Islet of Langerhans (tissue), 1 donor: ENCODE data around the gene MTMR1.

ENCODE experiments used
- FAIRE-seq: peaks from one replicate; lab custom pipeline; 2011; peaks lifted over from hg19 to GRCh38; lab: Jason Lieb, UNC

Gene MTMR1

GRCh38 chrX:150763303-150763797 lies 70.2 kb downstream of the MTMR1 start:
- FAIRE-seq, result no peak

GRCh38 chrX:150763810-150764209 lies 70.6 kb downstream of the MTMR1 start:
- no peak for FAIRE-seq

GRCh38 chrX:150765237-150765636 lies 72.0 kb downstream of the MTMR1 start:
- no peak for FAIRE-seq

GRCh38 chrX:150765782-150766350 lies 72.7 kb downstream of the MTMR1 start:
- no peak for FAIRE-seq

GRCh38 chrX:150766351-150767044 lies 73.3 kb downstream of the MTMR1 start:
- no peak for FAIRE-seq

- no peak for FAIRE-seq
Observed at GRCh38 chrX:150767045-150767395, 73.8 kb downstream of the MTMR1 start.

GRCh38 chrX:150767475-150768131 lies 74.4 kb downstream of the MTMR1 start:
- FAIRE-seq, result no peak

GRCh38 chrX:150768132-150768485 lies 74.9 kb downstream of the MTMR1 start:
- FAIRE-seq, result no peak

DNA sequence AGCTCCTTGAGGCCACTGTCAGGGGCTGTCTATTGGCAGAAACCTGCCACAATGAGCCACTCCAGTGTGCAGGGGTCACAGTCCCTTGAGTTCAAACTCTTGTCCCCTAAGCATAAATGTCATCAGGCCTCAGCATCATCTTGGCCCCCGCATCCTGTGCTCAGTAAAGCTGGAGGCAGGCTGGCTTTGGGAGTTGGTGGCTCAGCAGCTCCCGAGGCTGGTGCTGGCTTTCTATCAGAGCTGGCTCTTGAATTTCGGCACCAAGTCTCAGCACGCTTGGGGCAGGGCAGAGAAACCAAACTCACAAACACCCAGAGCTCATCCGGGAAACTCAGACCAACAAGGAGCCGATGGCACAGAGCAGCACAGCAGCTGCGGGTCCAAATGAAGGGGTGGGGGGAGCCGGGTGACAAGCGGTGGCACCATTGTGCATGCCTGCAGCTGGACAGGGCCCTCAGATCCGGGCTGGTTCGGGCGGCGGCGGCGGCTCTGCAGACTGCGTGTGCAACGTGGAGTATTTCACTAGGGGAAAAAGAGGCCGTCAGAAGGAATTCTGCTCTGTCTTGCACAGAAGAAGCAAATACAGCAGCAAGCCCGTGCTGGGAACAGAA lies 75.5 kb downstream of the MTMR1 start:
- no peak for FAIRE-seq

DNA sequence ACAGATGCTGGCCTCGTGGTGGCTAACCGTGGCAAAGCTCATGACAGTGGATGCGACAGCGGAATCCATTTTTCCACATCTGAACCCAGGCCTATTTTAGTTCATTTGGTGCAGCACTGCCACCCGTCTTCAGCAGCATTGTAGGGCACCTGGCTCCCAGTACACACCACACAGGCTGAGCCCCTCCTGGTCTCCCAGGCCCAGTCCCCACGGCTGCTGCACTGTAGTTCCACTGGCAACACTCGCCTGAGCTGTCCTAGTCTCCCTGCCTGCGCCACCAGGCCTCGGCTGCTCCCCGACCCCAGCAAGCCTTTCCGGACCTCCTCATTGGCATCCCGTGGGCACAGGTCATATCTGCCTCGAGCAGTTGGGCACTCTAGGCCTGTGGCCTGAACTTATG lies 76.2 kb downstream of the MTMR1 start:
- FAIRE-seq, result no peak

GRCh38 chrX:150770623-150771022 lies 77.4 kb downstream of the MTMR1 start:
- no peak for FAIRE-seq

GRCh38 chrX:150771116-150771515 lies 77.9 kb downstream of the MTMR1 start:
- no peak for FAIRE-seq

DNA sequence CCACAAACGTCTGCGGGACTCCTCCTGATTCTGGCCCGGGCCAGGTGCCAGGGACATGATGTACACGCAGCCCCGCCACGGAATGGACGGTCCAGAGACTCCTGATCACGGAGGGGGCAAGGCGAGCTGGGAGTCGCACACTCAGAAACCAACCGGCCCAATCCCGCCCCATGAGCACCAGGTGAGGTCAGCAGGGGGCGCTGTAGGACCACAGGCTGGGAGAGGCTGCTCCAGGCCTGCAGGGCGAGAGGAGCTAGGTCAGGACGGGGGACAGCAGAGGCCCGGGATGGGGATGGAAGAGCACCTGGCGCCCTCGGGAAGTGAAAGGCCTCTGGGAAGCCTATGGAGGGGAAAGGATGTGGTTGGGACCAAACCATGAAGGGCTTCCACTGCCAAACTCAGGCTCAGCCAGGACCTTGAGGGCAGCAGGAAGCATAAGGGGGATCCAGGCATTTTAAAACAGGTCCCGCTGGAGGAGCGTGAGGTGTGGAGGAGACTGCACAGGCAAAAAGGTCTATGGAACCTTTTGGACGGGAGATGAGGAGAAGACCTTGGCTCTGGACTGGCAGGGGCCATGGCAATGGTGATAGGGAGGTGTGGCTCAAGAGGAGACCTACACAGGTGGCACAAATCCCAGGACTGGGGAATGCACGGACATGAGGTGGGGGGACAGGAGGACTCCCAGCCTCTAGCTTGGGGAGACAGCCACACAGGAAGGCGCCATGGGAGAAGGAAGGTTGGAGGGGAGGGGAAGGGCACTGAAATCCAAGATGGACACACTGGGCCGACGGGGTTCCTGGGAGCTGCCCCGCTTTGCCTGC lies 79.2 kb downstream of the MTMR1 start:
- FAIRE-seq, result no peak

DNA sequence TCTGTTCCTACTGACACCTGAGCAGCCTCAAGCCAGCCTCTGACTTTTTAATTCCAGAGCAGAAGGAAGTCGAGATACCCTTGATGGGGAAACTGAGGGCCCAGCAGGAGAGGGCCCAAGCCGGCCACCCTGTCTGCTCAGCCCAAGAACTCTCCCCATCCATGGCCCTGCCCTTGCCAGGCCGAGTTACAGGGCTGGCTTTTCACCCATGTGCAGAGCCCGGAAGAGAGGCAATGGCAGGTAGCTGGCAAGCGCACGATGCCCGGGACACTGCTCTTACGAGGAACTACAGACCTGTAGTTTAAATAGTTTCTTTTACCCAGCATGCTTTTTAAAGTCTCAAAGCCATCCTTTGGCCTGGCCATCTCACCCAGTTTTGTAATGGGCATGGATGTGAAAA lies 79.9 kb downstream of the MTMR1 start:
- FAIRE-seq, result no peak

DNA sequence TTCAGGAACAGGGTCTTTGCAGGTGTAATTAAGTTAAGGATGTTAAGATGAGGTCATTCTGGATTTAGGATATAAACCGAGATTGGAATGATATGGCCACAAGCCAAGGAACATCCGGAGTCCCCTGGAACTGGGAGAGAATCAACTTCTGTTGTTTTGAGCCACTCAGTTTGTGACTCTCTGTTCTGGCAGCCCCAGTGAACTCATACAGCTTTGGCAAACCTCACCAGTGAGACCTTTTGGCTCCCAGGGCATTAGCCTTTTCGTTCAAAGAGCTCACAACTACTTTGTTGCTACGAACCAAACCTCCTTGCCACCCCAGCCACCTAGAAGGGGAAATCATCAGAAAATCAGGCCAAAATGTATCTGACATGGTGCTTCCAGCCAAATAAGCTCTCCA lies 80.4 kb downstream of the MTMR1 start:
- no peak for FAIRE-seq

- FAIRE-seq, result no peak
Observed at GRCh38 chrX:150774798-150775568, 81.8 kb downstream of the MTMR1 start.

DNA sequence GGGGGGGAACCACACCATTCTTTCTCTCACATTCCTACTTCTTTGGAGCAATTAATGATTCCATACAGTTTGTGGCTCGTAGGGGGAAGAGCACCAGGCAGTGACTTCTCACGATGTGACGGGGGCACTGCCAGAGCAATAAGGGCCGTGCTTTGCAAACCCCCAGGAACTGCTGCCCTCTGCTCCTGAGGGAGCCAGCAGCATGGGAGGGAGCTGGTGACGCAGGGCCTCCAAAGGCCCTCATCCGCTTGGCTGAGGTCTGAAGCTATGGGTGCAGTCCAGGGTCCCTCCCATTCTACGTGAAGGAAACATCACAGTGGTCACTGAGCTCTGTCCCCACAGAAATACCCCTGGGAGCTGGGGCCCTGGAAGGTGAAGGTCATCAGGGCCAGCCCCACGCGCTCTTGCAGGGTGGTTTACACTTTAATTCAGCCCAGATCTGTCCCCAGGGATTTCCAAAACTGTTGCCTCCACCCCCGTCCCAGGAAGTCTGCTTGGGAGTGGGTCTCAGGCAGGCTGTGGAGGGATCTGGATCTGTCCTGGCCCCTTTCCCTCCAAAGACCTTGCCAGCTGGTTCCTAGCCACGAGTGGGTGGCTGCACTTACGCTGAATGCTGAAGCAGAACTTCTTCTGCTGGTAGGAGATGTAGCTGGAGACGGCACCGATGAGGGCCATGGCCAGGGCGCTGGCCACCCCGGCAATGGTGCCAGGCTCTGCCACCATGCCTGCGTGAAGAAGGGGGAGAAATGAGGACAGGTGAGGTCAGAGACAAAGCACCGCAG lies 82.6 kb downstream of the MTMR1 start:
- FAIRE-seq, result no peak

GRCh38 chrX:150777328-150777992 lies 84.3 kb downstream of the MTMR1 start:
- FAIRE-seq, result no peak

GRCh38 chrX:150779385-150779784 lies 86.2 kb downstream of the MTMR1 start:
- no peak for FAIRE-seq

DNA sequence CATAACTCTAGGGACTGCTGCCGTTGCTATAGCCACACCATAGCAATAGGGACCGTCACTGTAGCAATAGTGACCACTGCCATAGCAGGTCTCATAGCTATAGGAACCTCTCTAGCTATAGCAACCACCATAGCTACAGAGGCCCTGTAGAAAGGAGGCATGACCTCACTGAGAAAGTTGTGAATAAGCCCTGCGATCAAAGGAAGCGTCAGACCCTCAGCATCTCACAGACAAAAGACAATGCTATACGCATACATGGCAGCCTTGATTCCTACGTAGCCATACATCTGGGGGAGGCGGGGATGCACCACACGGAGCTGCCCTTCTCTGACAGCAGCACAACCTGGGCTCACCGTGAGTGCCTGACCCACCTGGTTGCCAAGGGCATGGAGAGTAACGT lies 88.5 kb downstream of the MTMR1 start:
- FAIRE-seq, result no peak
